ENCODE measurements around the gene ARPC3.

DNA sequence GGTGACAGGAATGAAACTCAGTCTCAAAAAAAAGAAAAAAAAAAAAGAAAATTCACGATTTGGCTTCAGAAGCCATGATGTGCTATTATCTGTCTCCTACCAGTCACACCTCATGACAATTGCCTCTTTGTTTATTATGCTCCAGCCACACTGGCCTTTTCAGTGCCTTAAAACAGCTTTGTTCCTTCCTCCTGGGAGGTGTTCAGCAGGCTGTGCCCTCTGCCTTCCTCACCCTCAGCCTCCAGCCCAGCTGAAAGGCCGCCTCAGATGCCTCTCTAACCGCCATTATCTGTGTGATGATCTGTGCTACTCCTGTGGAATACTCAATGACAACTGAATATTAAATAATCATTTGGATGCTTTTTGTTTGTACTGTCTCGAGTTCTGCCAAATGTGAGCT, 8.6 kb upstream of the ARPC3 start:
- TF ChIP-seq, protein P1, sequence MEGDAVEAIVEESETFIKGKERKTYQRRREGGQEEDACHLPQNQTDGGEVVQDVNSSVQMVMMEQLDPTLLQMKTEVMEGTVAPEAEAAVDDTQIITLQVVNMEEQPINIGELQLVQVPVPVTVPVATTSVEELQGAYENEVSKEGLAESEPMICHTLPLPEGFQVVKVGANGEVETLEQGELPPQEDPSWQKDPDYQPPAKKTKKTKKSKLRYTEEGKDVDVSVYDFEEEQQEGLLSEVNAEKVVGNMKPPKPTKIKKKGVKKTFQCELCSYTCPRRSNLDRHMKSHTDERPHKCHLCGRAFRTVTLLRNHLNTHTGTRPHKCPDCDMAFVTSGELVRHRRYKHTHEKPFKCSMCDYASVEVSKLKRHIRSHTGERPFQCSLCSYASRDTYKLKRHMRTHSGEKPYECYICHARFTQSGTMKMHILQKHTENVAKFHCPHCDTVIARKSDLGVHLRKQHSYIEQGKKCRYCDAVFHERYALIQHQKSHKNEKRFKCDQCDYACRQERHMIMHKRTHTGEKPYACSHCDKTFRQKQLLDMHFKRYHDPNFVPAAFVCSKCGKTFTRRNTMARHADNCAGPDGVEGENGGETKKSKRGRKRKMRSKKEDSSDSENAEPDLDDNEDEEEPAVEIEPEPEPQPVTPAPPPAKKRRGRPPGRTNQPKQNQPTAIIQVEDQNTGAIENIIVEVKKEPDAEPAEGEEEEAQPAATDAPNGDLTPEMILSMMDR (IDR thresholded peaks at IDR 0.05; ENCODE audit: insufficient read depth, low read depth, low read length): no peak
- TF ChIP-seq EZH2 (IDR thresholded peaks at IDR 0.05; ENCODE audit: insufficient read depth, low read length): no peak
